ENCODE measurements around the gene SRXN1.

Gene SRXN1

DNA sequence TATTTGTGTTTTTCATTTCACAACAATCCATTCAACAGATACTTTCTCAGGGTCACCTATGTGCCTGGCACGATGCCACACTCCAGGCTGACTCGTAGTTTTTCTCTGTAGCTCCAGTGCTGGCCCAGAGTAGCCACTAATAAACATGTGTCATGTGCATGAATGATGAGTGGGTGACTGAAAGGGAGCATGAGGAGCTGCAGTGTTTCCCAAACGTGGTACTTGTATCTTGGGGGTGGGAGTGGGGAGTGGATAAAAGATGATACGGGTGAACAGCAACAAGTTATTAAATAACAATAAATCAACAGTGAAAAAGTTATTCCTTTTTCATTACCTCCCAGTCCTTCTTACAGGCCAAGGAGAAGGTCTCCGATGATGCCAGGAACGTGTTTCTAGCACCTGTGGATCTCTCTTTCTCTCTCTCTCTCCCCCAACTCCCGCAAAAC lies 17.1 kb downstream of the SRXN1 start:
- no peak for DNase-seq (ENCODE audit: low read depth)

DNA sequence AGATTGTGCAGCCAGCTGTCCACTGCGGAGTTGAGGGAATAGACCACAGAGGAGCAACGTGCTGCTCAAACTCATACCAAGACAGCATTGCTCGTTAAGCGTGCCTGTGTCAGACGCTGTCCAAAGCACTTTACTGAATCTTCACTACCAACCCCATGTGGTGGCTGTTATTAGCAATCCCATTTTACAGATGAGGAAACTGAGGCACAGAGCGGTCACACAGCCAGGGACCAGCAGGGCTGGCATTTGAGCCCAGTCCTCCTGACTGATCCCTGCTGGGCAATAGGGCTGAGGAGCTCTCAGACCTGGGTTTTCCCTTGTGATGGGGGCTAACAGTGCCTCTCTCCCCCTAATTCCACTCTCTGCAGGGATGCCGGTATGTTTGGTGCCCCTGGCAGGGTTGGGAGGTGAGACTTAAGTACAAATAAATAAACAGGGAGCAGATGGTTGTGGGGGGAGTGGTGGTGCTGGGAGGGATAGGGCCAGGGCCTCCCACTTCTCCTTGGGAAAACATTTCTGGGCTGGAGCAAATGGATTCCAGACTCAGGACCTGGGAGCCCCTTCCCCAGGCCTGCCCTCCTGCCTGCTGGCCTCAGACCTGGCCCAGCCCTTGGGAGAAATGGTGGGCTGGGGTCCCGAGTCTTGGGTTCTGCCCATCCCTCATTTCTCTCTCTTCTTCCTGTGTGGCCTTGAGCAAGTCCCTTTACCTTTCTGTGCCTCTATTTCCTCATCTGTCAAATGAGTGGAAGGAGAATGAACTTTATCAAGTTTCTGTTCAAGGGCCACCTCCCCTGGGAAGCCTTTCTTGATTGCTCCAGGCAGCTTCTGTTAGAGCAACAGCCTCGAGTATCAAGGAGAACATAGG lies 17.7 kb downstream of the SRXN1 start:
- no peak for DNase-seq (ENCODE audit: low read depth)

DNA sequence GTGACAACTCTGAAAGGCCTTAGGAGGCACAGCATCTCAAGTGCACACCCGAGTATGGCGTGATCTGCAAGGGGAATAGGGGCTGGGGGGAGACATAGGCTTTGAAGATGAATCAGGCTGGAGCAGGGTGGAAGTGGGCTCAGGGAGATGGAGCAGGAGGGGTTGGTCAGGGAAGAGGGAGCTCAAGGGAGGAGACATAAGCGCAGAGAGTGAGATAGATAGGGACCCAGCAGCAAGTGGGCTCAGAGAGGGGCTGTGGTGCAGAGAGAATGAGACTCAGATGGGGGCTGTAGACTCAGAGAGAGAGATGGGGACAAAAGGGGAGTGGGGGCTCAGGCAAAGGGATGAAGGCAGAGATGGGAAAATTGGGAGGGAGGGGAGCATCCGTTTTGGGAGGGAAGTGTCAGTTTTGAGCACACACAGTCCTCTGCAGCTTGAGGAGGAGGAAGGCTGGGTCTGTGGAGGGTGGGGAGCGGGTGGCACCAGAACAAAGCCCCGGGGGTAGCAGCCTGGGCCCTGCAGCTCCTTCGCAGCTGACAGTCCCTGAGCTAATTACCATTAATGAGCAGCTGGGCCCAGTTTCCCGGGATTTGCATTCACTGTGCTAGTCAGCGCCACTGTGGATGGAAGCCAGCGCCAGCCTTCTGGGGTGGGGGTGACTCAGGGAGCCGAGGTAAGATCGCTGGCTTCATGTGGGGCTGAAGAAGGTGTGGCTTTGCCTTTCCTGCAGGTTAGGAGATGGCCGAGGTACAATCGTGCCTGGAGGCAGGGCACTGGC lies 18.7 kb downstream of the SRXN1 start:
- DNase-seq (ENCODE audit: low read depth), result no peak

GRCh38 chr20:631101-631500 lies 21.9 kb downstream of the SRXN1 start:
- DNase-seq (ENCODE audit: low read depth), result no peak

- DNase-seq (ENCODE audit: low read depth), result no peak
These were observed 26.4 kb downstream of the SRXN1 start for GRCh38 chr20:626579-626978.

DNA sequence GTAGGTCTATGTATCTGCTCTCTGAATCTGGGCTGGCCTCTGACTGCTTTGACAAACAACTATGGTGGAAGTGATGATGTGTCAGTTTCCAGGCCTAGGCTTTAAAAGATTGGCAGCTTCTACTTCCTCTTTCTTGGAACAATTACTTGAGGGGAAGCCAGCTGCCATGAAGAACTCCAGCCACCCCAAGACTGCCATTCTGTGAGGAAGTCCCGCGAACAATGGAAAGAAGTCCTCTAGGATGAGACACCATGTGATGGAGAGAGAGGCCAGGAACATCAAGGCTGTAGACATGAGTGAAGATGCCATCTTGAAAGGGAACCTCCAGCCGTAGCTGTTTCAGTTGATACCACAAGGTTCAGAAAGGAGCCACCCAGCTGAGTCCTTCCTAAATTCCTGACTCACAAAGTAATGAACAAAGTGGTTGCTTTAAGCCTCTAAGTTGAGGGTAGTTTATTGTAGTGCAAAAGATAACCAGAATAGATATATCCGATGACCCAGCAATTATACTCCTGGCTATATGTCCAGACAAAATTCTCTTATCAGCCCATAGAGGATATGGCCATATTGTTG lies 27.6 kb downstream of the SRXN1 start:
- DNase-seq (ENCODE audit: low read depth), result no peak

DNA sequence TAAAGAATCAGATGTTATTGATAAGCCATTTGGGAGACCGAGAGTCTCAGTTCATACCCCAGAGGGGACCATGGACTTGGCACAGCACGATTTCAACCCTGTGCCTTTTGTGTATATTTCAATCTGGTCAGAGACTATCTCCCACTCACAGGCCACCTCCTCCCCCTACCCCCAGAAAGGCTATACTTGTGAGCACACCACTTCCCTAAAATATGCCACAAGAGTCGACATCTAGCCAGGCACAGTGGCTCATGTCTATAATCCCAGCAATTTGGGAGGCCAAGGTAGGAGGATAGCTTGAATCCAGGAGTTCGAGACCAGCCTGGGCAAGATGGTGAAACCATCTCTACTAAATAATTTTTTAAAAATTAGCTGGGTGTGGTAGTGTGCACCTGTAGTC lies 29.3 kb downstream of the SRXN1 start:
- DNase-seq (ENCODE audit: low read depth), result no peak

GRCh38 chr20:623021-623420 lies 30.0 kb downstream of the SRXN1 start:
- DNase-seq (ENCODE audit: low read depth), result no peak

DNA sequence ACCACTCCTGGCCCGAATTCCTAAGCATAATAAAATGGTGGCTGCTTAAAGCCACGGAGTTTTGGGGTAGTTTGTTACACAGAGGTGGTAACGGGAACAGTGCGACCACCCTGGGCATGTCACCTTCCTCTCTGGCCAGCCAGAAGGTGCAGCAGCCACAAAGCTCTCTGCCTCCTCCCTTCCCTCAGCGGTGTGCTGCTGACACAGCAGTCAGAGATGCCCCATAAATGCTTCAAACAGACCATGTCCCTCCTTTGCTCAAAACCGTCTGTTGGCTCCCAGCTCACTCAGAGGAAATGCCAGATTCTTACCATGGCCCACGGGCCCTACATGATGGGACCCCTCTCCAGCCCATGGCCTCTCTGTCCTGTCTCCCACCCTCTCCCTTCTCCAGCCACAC lies 30.8 kb downstream of the SRXN1 start:
- no peak for DNase-seq (ENCODE audit: low read depth)

DNA sequence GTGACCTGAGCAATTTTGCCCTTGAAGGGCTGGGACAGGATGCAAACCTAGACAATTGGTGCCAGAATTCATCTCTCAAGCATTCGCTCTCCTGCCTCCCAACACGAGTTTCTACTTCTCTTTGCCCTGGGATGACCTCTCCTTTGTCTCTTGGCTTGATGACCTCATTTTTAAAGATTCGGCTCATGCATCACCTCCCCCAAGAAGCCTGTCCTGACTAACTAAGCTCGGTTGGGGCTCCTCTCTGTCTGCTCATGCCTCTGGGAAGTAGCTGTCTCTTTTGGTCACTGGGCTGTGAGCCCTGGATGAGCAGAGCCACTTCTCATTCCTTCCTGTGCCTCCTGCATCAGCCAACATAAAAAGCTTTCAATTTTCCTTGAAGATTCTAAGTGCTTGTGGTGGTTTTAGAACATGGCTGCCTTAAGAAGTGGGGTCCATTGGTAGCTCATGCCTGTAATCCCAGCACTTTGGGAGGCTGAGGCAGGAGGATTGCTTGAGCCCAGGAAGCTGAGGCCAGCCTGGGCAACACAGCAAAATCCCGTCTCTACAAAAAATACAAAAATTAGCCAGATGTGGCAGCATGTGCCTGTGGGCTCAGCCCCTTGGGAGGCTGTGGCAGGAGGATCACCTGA lies 31.8 kb downstream of the SRXN1 start:
- DNase-seq (ENCODE audit: low read depth), result no peak

- no peak for DNase-seq (ENCODE audit: low read depth)
These were observed 32.8 kb downstream of the SRXN1 start for GRCh38 chr20:620246-620645.

DNA sequence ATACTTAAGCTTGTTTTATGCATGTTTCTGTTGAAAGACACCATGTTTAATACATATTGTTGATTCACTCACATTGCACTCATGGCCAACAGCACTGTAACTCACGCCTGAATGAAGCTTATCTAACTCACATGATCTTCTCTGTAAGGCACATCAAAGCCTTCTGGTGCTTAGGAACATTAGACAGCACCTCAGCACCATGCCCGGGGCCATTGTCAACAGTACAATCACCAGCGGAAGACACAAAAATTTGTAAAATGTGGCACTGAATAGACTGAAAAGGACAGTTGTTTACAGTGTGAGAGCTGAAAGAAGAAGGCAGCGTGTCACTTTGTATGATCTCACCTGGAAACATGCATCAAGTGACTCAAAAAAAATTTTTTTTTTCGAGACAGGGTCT lies 34.0 kb downstream of the SRXN1 start:
- no peak for DNase-seq (ENCODE audit: low read depth)

GRCh38 chr20:617934-618690 lies 34.9 kb downstream of the SRXN1 start:
- no peak for DNase-seq (ENCODE audit: low read depth)

DNA sequence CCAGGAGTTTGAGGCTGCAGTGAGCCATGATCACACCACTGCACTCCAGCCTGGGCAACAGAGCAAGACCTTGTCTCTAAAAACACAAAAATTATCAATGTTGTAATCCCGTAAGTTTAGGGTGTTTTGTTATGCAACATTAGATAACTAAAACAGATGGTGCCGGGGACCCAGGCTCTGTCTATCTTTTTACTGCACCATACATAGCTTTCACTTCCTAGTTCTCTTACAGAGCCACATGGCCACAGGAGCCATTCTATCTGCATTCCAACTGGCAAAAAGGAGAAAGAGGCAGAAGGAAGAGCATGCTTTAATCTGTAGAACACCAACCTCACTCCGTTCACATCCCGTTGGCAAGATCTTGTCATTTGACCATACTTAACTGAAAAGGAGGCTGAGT lies 37.5 kb downstream of the SRXN1 start:
- no peak for DNase-seq (ENCODE audit: low read depth)

GRCh38 chr20:611843-612185 lies 41.2 kb downstream of the SRXN1 start:
- no peak for DNase-seq (ENCODE audit: low read depth)

DNA sequence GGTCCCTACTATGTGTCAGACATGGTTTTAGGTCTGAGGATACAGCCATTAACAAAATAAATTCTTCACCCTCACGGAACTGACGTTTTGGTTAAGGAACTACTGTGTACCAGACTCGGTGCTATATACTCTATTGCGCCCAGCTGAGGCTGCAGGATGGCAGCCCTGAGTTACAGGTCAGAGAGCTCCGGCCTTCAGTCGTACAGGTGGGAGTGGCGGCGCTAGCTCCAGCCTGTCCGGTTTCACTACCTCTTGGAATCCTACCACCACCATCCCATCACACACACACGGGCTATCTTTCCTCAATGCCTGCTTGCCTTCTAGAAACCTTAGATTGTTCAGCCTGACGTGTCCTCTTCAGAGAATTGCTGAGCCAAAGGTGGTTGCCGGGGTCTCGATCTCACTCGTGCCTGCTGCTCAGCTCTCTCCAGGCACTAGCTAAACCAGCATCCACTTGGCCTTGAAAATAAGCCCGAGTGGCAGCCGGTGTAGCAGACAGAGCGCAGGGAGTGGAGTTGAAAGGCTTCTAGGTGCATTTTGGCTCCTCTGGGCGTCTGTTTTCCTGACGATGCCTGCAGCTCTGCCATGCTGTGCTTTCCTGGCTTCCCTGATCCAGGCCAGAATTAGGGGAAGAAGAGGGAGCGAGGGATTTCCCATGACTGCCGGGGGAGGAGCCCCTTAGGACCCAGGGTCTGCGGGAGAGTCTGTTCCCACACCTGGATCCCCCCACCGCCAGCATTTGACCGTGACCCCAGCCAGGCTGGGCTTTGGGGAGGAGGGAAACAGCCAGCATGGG lies 41.8 kb downstream of the SRXN1 start:
- no peak for DNase-seq (ENCODE audit: low read depth)

DNA sequence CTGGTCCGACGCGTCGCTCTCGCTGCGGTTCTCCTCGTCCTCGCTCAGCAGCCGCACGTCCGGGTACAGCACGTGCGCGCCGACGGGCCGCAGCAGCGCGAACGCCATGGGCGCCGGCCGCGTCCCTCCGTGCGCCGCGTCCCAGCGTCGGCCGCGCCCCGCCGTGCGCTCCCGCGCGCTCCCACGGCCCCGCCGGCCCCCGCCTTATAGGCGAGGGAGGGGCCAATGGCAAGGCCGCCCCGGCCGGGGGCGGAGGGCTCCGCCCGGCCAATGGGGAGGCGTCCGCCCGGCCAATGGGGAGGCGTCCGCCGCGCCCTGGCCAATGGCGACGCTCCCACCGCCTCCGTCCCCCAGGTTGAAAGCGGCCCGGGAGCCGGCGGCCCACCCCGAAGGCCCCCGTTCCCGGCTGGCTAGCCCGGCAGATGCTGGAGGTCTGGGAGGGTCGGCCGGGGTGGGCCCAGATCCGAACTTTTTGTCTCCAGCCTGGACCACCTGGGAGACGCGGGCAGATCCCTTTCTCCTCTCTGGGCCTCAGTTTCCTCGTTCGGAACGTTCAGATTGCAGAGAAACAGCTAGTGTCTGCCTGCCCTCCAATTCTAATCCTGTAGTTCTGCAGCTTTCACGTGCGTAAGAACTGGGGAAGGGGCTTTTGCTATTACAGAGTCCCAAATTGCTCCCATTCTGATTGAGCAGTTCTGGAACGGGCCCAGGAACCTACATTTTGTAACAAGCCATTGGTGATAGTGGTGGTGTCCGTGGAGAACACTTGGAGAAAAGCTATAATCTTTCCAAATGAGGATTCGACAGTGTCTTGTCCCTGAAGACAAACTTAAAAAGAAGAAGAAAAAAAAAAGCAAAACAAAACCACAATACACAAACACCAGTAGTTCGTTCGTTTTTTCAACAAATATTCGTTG lies 42.6 kb downstream of the SRXN1 start, which contains the start of gene TCF15:
TSS of gene TCF15 (minus strand) at position 180 of the 917 bp plus-strand sequence. CDS start at position 108, 72 bp downstream.
- no peak for DNase-seq (ENCODE audit: low read depth)

DNA sequence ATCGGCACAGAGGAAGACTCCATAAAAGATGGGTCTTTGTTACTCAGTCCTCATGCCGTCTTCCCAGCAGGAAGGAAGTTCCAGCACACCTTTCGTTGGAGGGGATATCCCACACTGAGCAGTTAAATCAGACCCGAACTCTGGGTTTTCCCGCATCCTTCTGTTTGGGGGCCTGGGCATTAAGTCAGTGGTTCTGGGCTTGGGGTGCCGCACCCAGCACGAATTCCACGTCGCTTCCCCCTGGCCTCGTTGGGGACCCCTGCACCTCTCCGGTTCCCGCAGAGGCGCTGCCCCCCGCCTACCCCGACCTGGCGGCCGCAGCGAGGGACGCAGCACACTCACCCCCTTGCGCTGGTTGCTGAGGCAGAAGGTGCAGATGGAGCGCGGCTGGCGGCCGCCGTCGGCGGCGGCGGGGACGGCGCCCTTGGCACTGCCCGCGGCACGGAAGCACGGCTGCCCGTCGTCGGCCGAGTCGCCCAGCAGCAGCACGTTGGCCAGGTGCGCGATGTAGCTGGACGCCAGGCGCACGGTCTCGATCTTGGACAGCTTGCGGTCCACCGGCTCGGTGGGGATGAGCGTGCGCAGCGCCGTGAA lies 43.5 kb downstream of the SRXN1 start:
- no peak for DNase-seq (ENCODE audit: low read depth)

GRCh38 chr20:608970-609369 lies 44.0 kb downstream of the SRXN1 start:
- DNase-seq (ENCODE audit: low read depth), result no peak

Data from activated T-helper 9 cell treated with anti-CD3 and anti-CD28 coated beads, Interleukin-2, amount 50 U/mL, for 16 hours (primary cell).